ENCODE results near the gene MRPL48. TPM values are rescaled to one million over a fixed set of nuclear protein-coding genes. Genes with fewer than 3 reads are reported as not detected.
A peak's percentile ranks its signal among the peaks of the same experiment; 100 is the strongest.

The MRPL48 gene
- total and polyA plus RNA-seq, 10 of the 15 experiments (the other 5 are each of a cell fraction or from before 2014, with no cell fraction given): 46.7 to 159 (median 83.4) TPM

- H4K20me1 ChIP-seq (ENCODE audit: control insufficient read depth, insufficient read depth): no peaks in the 10 kb centered on the region
- WGBS (ENCODE audit: insufficient coverage, insufficient replicate concordance, low lambda C conversion rate, missing lambda C conversion rate): 100% methylated on average over 2 of the region's 2 CpGs
- FAIRE-seq (no peak), DNase-seq (ENCODE audit: low read depth, low spot score) (no peak), ATAC-seq (no peak)
- H3K36me3 ChIP-seq (ENCODE audit: control insufficient read depth in 2 of 2, insufficient read depth in 2 of 2, low read length in 1 of 2): peaks cover 0 to 3% of the 10 kb centered on the region in 2 experiments; a peak in 2 of 4 replicates
- no peaks in the 10 kb centered on the region for H3K27me3 ChIP-seq (replicated peaks in 1 of 2; ENCODE audit: control insufficient read depth in 2 of 2, insufficient read depth in 2 of 2, low read length in 1 of 2)
- in situ Hi-C loops (cut with MboI): no loop called here
- H3K9me3 ChIP-seq (replicated peaks; ENCODE audit: control insufficient read depth, insufficient read depth, low read length): no peaks in the 10 kb centered on the region
- no peak overlapping the region for H2AFZ ChIP-seq (ENCODE audit: control insufficient read depth, low read depth, low read length)
- no TSS peak for BruUV-seq (replicated peaks)
- ChIA-PET SMC1A (ENCODE audit: uncharacterized antibody, unreplicated experiment) (interaction anchor here (0.6 to 1.2 kb wide), 3 partner anchors 9 to 290 kb away, joined by 3 read pairs; no protein-coding TSS in a partner anchor), POLR2A (interaction anchor here (0.5 to 1.5 kb wide), 2 partner anchors 11 to 12 kb away, joined by 3 to 4 read pairs; no protein-coding TSS in a partner anchor), CTCF (no interaction called here), RAD21 (ENCODE audit: unreplicated experiment) (no interaction called here)
- no peaks in the 10 kb centered on the region for H3K4me1 ChIP-seq (ENCODE audit: control insufficient read depth, insufficient read depth, low read length)
- H3K4me3 ChIP-seq: no peak overlapping the region
- no peaks in the 10 kb centered on the region for H3K79me2 ChIP-seq (ENCODE audit: control insufficient read depth, insufficient read depth, low read length)
- no peak overlapping the region for H3K9ac ChIP-seq (ENCODE audit: control insufficient read depth, insufficient read depth, low read length)
- no peak overlapping the region for H3K4me2 ChIP-seq (ENCODE audit: control insufficient read depth, insufficient read depth)
- H3K27ac ChIP-seq (ENCODE audit: control insufficient read depth, insufficient read depth): no peak overlapping the region
- intact Hi-C loops (cut with micrococcal nuclease; ENCODE audit: unreplicated experiment): no loop called here
- TF ChIP-seq ZNF207 (IDR thresholded peaks at IDR 0.05; ENCODE audit: borderline replicate concordance): no peak
- no peak for TF ChIP-seq EP300 (IDR thresholded peaks at IDR 0.05; ENCODE audit: borderline replicate concordance in 1 of 2, control insufficient read depth in 1 of 2, low read depth in 2 of 2, low read length in 2 of 2)
- no peak for TF ChIP-seq E2F4 (IDR thresholded peaks at IDR 0.05; ENCODE audit: low read depth, low read length)
- TF ChIP-seq ZBTB33 (IDR thresholded peaks at IDR 0.05): no peak
- no peak for TF ChIP-seq MYC (IDR thresholded peaks at IDR 0.05; ENCODE audit: insufficient read depth, insufficient read length, insufficient replicate concordance, low read length, severe bottlenecking)
- TF ChIP-seq ATF7 (IDR thresholded peaks at IDR 0.05; ENCODE audit: low read depth): no peak
- TF ChIP-seq STAT1 (conservative IDR thresholded peaks at IDR 0.05): no peak
- no peak for TF ChIP-seq KLF5 (IDR thresholded peaks at IDR 0.05; ENCODE audit: partially characterized antibody)
- TF ChIP-seq ASH2L (IDR thresholded peaks at IDR 0.05; ENCODE audit: borderline replicate concordance, low read depth): no peak
- no peak for TF ChIP-seq PAX5 (IDR thresholded peaks at IDR 0.05; ENCODE audit: borderline replicate concordance, low read depth, low read length)
- peak; percentile 23 for TF ChIP-seq PBX3 (IDR thresholded peaks at IDR 0.05; ENCODE audit: insufficient replicate concordance, low read depth, low read length)
- no peak for TF ChIP-seq ZNF687 (IDR thresholded peaks at IDR 0.05)
- no peak for TF ChIP-seq PKNOX1 (IDR thresholded peaks at IDR 0.05)
Observed at GRCh38 chr11:73866586-73866996, 78.9 kb downstream of the MRPL48 start.
